Stimulated activated CD4-positive, alpha-beta T cell treated with anti-CD3 and anti-CD28 coated beads, TNF-alpha, amount 100 ng/mL, for 24 hours (primary cell): Measurements from ENCODE around the gene TYW5.

Experiments
- DNase-seq, 3 experiments: peaks; one replicate each; pipeline ENCODE4 v3.0.0-alpha.2; 2020; ENCODE audit warnings: low read depth in 3 of 3

TYW5 gene

DNA sequence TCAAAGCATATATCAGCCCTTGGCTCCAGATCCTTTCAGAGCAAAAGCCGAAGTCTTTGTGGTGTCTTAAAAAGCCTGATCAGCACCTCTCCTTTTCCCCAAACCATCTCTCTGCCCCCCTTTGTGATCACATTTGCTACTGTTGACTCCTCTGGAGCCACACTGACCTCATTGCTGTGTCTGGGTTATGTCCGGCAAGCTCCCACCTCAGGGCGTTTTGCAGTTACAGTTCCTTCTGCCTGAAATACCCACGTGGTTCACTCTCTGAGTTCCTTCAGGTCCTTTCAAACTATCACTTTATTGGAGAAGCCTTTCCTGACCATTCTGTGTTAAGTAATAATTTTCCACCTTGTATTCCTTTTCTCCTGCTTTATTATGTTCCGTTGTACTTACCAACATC lies 32.4 kb downstream of the TYW5 start:
- no peak for DNase-seq

GRCh38 chr2:199916980-199917379 lies 38.3 kb downstream of the TYW5 start:
- no peak for DNase-seq

DNA sequence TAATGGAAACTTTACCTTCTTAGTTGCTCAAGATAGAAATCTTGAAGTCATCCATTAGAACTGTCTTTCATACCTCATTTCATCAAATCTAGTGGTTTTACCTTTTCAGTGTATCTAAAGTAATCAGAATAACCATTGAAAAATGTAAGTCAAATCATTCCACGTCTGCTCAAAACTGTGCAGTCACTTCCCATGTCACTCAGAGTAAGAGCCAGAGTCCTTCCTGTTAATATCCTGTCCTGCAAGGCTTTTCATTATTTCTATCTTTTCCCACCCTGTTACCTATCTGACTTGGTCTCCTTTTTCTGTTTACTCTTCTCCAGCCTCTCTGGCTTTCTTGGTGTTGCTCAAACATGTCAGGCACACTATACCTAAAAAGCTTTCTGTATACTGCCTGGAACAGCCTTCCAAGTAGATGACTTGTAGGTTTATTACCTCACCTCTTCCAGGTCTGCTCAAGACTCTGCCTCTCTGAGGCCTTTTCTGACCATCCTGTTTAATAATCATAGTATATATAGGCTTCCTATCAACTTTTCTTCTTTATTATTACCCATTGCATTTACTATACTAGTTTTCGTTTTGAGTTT lies 40.8 kb downstream of the TYW5 start:
- DNase-seq: no peak

- peak in 1 of 3 experiments; percentile 7 for DNase-seq
Measured at GRCh38 chr2:199912553-199913114, 42.7 kb downstream of the TYW5 start.

GRCh38 chr2:199911877-199912161 lies 43.5 kb downstream of the TYW5 start:
- no peak for DNase-seq

DNA sequence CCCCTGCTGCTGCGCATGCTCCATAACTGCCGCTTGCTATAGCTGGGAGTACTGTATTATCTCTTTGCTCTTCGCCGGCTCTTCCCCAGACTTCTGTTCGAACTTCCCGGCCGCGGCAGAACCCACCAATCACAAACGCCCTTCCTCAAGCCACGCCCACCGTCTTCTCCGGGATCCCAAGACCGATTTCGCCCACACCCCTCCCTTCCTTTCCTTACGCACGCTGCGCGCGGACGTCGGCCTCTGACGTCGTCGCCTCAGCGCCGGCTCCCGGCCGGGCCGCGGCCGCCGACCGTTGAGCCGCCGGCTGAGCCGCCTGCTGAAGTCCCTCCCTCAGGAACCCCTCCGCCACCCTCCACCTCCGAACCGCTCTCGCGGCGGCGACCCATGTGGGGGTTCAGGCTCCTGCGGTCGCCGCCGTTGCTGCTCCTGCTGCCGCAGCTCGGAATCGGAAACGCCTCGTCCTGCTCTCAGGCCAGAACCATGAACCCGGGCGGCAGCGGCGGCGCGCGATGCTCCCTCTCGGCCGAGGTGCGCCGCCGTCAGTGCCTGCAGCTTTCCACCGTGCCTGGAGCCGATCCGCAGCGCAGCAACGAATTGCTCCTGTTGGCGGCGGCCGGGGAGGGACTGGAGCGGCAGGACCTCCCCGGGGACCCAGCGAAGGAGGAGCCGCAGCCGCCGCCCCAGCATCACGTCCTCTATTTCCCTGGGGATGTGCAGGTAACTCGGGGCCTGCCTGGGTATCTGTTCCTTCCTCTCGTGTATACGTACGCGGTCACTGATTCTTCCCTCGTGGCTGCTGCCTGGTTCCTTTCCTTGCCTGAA lies 44.0 kb downstream of the TYW5 start, which contains the start of gene C2orf69:
Gene C2orf69, plus strand, starts transcription at position 242 of the 825 bp plus-strand sequence. Its CDS starts 146 bp downstream, at position 388.
- peak; percentile 91 to 96 (median 91) for DNase-seq

DNA sequence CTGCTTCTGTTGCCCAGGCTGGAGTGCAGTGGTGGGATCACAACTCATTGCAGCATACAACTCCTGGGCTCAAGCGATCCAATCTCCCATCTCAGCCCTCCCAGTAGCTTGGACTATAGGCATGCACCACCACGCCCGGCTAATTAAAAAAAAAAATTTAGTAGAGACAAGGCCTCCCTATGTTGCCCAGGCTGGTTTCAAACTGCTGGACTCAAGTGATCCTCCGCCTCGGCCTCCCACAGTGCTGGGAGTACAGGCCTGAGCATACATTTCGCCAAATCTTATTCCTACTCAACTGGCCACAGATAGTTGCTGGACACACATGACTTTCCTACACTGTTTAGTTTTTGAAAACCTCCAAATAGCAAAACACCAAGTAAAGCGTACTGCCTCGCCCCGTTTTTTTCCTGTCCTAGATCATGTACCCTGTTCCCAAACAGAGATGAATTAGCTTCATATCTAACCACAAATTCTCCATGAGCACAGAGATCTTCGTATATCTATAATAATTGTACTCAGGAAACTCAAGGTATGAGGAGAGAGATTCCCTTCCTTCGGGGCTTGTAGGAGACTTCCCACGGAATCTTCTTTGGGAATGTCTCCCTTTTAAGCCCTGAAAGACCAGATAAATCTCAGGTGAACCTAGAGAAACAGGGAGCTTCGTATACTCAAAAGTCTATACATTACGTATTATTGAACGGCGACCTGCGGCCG lies 44.8 kb downstream of the TYW5 start:
- DNase-seq: no peak

- no peak for DNase-seq
Measured at GRCh38 chr2:199907008-199907714, 48.1 kb downstream of the TYW5 start.

GRCh38 chr2:199903111-199903510 lies 52.2 kb downstream of the TYW5 start:
- no peak for DNase-seq

DNA sequence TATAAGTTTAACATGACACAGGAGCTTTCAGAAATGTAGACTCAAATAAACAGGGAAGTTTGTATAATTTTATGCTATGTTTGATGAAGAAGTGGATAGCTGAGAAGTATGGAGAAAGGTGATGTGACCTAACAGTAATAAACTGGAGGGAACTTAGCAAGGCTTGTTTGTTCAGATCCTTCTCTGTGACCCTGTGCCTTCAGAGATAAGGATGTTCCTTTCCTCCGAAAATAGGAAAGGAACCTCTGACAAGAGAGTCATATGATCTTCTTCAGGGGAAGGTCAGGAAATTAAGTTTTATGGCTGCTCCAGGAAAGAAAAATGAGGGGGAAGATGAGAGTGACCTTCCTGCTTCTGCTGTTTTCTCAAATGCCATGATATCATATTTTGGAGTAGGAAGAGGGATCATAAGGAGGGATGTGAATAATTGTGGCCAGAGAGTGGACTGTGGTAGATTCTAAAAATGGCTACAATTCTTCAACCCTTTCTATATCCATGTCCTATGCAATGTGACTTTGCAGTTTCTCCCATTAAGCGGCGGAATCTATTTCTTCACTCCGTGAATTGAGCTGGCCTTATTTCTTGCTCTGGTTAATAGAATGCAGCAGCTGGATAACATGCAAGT lies 52.7 kb downstream of the TYW5 start:
- no peak for DNase-seq

GRCh38 chr2:199901942-199902341 lies 53.3 kb downstream of the TYW5 start:
- no peak for DNase-seq

DNA sequence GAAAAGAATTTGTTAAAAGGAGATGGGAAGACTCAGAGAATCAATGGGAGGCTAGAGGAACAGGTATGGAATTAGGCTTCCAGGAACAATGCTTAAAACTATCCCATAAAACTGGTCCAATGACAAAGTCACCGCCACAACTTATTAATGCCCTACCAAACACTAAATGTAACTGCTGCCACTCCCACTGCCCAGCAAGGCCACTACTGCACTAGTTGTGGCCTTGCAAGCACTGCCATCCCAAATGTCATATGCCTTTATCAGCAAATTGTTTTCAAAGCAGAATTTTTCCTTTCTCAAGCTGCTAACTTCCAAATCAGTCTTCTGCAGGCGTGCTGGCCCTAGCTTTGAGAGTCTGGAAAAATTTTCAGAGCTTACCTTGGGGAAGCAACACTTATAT lies 58.7 kb downstream of the TYW5 start:
- DNase-seq: no peak

GRCh38 chr2:199895406-199895805 lies 59.9 kb downstream of the TYW5 start:
- no peak for DNase-seq

DNA sequence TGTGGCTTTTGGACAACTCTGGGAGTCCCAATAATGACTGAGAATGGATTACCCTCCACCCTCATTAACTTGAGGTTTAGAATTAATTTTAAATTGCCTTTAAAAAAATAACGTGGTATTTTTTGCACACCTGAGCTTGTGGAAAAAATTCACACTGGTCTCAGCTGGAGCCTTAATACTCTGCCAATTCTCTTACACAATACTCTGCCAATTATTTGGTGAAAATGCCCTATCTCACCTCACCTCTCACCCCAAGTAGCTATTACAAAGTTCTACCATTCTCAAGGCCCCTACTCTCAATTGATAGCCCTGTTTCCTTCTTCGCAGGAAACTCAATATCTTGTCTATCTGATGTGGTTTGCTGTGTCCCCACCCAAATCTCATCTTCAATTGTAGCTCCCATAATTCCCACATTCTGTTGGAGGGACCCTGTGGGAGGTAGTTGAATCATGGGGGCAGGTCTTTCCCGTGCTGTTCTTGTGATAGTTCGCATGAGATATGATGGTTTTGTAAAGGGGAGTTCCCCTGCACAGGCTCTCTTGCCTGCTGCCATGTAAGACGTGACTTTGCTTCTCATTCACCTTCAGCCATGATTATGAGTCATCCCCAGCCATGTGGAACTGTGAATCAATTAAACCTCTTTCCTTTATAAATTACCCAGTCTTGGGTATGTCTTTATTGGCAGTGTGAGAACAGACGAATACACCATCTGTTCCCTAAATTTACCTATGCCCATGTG lies 71.6 kb downstream of the TYW5 start:
- no peak for DNase-seq

DNA sequence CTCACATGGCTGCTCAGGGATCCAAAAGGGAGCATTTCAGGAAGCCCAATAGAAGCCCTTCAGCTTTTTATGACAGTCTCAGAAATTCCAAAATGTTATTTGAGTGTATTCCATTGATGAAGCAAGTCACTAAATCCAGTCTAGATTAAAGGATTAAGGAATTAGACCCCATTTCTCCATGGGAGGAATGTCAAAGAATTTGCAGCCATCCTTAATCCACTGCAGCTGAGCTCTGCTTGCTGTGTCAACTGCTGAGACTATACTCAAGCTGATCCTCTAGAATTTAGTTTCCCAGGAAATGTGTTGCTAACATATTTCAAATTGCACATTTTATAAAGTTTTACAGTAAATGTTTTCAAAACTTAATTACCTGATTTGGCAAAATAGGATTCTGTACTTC lies 72.6 kb downstream of the TYW5 start:
- no peak for DNase-seq
